H1 (cell line): ENCODE data around the gene TNFSF12. TPM values are rescaled to one million over a fixed set of nuclear protein-coding genes. Genes with fewer than 3 reads are reported as not detected.

Experiments used
- CTCF ChIA-PET: fragments of 300-600 bp; sonication (Branson Sonifier 250); formaldehyde crosslinking; loops from one replicate; lab custom pipeline; 2021; ENCODE audit not compliant: partially characterized antibody; lab: Charles Lee
- POLR2A ChIA-PET: fragments of 300-600 bp; sonication (Branson Sonifier 250); formaldehyde crosslinking; loops from one replicate; lab custom pipeline; 2021; ENCODE audit warnings: inconsistent platforms; ENCODE audit not compliant: partially characterized antibody; lab: Charles Lee
- DNase-seq, 2 experiments: peaks; one replicate each; pipeline versions ENCODE4 v3.0.0 to v3.0.0-alpha.2; 2010 to 2022; ENCODE audit warnings: low spot score in 2 of 2, low read depth in 1 of 2, mixed read lengths in 1 of 2
- FAIRE-seq: peaks from 2 replicates; lab custom pipeline; 2011; peaks lifted over from hg19 to GRCh38; lab: Jason Lieb, UNC
- H2AFZ ChIP-seq: 2 replicates; pipeline ENCODE4 v1.8.1; 2012; ENCODE audit warnings: low read length, inconsistent platforms
- H2AK5ac ChIP-seq: 2 replicates; pipeline ENCODE4 v1.6.1; 2013; ENCODE audit warnings: low read depth, low read length
- H2BK120ac ChIP-seq: replicated peaks from 2 replicates; pipeline ENCODE3; 2013; ENCODE audit warnings: low read depth, low read length, inconsistent platforms
- H2BK12ac ChIP-seq: 2 replicates; pipeline ENCODE4 v1.6.1; 2013; ENCODE audit warnings: low read depth, low read length
- H2BK15ac ChIP-seq: 2 replicates; pipeline ENCODE4 v1.6.1; 2013; ENCODE audit warnings: low read length
- H2BK20ac ChIP-seq: 2 replicates; pipeline ENCODE4 v1.6.1; 2013; ENCODE audit warnings: low read length
- H2BK5ac ChIP-seq: 2 replicates; pipeline ENCODE4 v1.6.1; 2013; ENCODE audit warnings: low read depth, low read length
- H3K14ac ChIP-seq: 2 replicates; pipeline ENCODE4 v1.6.1; 2013; ENCODE audit warnings: inconsistent platforms; ENCODE audit not compliant: insufficient read length
- H3K18ac ChIP-seq: 2 replicates; pipeline ENCODE4 v1.6.1; 2013; ENCODE audit warnings: low read length; ENCODE audit errors: extremely low read depth
- H3K23ac ChIP-seq: 2 replicates; pipeline ENCODE4 v1.6.1; 2013; ENCODE audit warnings: inconsistent platforms; ENCODE audit not compliant: insufficient read length
- H3K23me2 ChIP-seq: 2 replicates; pipeline ENCODE4 v1.6.1; 2013; ENCODE audit warnings: low read depth, low read length
- H3K27ac ChIP-seq: 2 replicates; pipeline ENCODE4 v1.6.1; 2011; ENCODE audit warnings: low read depth, low read length, inconsistent platforms
- H3K27me3 ChIP-seq, 4 experiments: replicated peaks in 1 of 4; 1 replicate in 1 of 4; 2 replicates in 3 of 4; pipeline versions ENCODE4 v1.6.1 to v1.8.1; 2011 to 2013; ENCODE audit warnings: low read length in 3 of 4, mild to moderate bottlenecking in 3 of 4, inconsistent platforms in 2 of 4, mixed read lengths in 2 of 4, moderate library complexity in 1 of 4; ENCODE audit not compliant: control insufficient read depth in 3 of 4, insufficient read depth in 3 of 4; ENCODE audit errors: extremely low read depth in 1 of 4
- H3K36me3 ChIP-seq, 4 experiments: 2 replicates each; pipeline versions ENCODE4 v1.6.1 to v1.8.1; 2011 to 2013; ENCODE audit warnings: mild to moderate bottlenecking in 4 of 4, low read length in 3 of 4, moderate library complexity in 2 of 4, control low read depth in 1 of 4, inconsistent platforms in 1 of 4; ENCODE audit not compliant: insufficient read depth in 4 of 4, control insufficient read depth in 2 of 4
- H3K4ac ChIP-seq: replicated peaks from 2 replicates; pipeline ENCODE3; 2013; ENCODE audit warnings: low read length, low read depth, mixed read lengths, inconsistent platforms; ENCODE audit not compliant: insufficient read length
- H3K4me1 ChIP-seq, 4 experiments: replicated peaks in 1 of 4; 1 replicate in 1 of 4; 2 replicates in 3 of 4; pipeline versions ENCODE4 v1.6.1 to v1.8.1; 2011 to 2013; ENCODE audit warnings: low read length in 3 of 4, inconsistent platforms in 2 of 4, mixed read lengths in 1 of 4; ENCODE audit not compliant: insufficient read depth in 4 of 4, control insufficient read depth in 3 of 4
- H3K4me2 ChIP-seq, 2 experiments: 2 replicates each; pipeline versions ENCODE4 v1.6.1 to v1.8.1; 2011 to 2013; ENCODE audit warnings: low read depth in 2 of 2, low read length in 2 of 2, control low read depth in 1 of 2, inconsistent platforms in 1 of 2, mild to moderate bottlenecking in 1 of 2; ENCODE audit not compliant: insufficient read depth in 1 of 2
- H3K4me3 ChIP-seq, 4 experiments: fragments of 200-600, 300-600 bp in 1 of 4; sonication (generic), shearing (Covaris generic), sonication (Bioruptor Twin) in 1 of 4; 2 replicates each; pipeline versions ENCODE4 v1.5.1 to v1.8.1; 2011 to 2016; ENCODE audit warnings: low read length in 4 of 4, low read depth in 3 of 4, control low read depth in 2 of 4, inconsistent platforms in 2 of 4, mild to moderate bottlenecking in 2 of 4, mixed read lengths in 1 of 4, moderate library complexity in 1 of 4; ENCODE audit not compliant: insufficient read depth in 2 of 4; ENCODE audit errors: extremely low read depth in 1 of 4
- H3K56ac ChIP-seq: replicated peaks from 2 replicates; pipeline ENCODE3; 2013; ENCODE audit warnings: low read depth, mild to moderate bottlenecking, mixed read lengths, low read length, inconsistent platforms; ENCODE audit not compliant: insufficient read length
- H3K79me1 ChIP-seq: 2 replicates; pipeline ENCODE4 v1.6.1; 2013; ENCODE audit warnings: low read depth, low read length, control low read depth
- H3K79me2 ChIP-seq, 2 experiments: 2 replicates each; pipeline versions ENCODE4 v1.6.1 to v1.8.1; 2012 to 2013; ENCODE audit warnings: low read length in 2 of 2, mild to moderate bottlenecking in 2 of 2, inconsistent platforms in 1 of 2; ENCODE audit not compliant: insufficient read depth in 2 of 2, control insufficient read depth in 1 of 2
- H3K9ac ChIP-seq, 4 experiments: replicated peaks in 1 of 4; 1 replicate in 1 of 4; 2 replicates in 3 of 4; pipeline versions ENCODE4 v1.6.1 to v1.8.1; 2011 to 2013; ENCODE audit warnings: low read depth in 3 of 4, low read length in 3 of 4, control low read depth in 2 of 4, mild to moderate bottlenecking in 2 of 4, moderate library complexity in 2 of 4, inconsistent platforms in 1 of 4; ENCODE audit errors: extremely low read depth in 1 of 4
- H3K9me3 ChIP-seq, 2 experiments: 2 replicates each; pipeline versions ENCODE4 v1.6.1 to v1.8.1; 2012 to 2013; ENCODE audit warnings: mild to moderate bottlenecking in 2 of 2, moderate library complexity in 2 of 2, control low read depth in 1 of 2, inconsistent platforms in 1 of 2, low read depth in 1 of 2, low read length in 1 of 2, mixed read lengths in 1 of 2; ENCODE audit not compliant: insufficient read depth in 2 of 2
- H4K20me1 ChIP-seq, 2 experiments: replicated peaks in 1 of 2; 2 replicates each; pipeline versions ENCODE3 to v1.8.1; 2011 to 2013; ENCODE audit warnings: inconsistent platforms in 2 of 2, low read length in 2 of 2, mild to moderate bottlenecking in 1 of 2; ENCODE audit not compliant: insufficient read depth in 2 of 2, control insufficient read depth in 1 of 2
- H4K5ac ChIP-seq: 2 replicates; pipeline ENCODE4 v1.6.1; 2013; ENCODE audit warnings: low read length, low read depth, mixed read lengths, inconsistent platforms; ENCODE audit not compliant: insufficient read length
- H4K8ac ChIP-seq: 2 replicates; pipeline ENCODE4 v1.8.0; 2013; ENCODE audit warnings: mild to moderate bottlenecking, moderate library complexity, low read length, inconsistent platforms; ENCODE audit not compliant: insufficient read depth; ENCODE audit errors: extremely low read depth
- H4K91ac ChIP-seq: replicated peaks from 2 replicates; pipeline ENCODE3; 2013; ENCODE audit warnings: low read length, mixed read lengths, inconsistent platforms; ENCODE audit not compliant: insufficient read length
- ASH2L ChIP-seq: fragments of 200-600, 300-600 bp; sonication (generic); IDR thresholded peaks from one replicate; pipeline ENCODE4 v1.7.1; 2017; ENCODE audit warnings: low read length
- CHD2 ChIP-seq: IDR thresholded peaks from 2 replicates; pipeline ENCODE4 v1.6.1; 2012; ENCODE audit warnings: low read length, improper control_type of control experiment
- EGR1 ChIP-seq: IDR thresholded peaks from 2 replicates; pipeline ENCODE4 v1.6.1; 2011; ENCODE audit warnings: low read depth, low read length, borderline replicate concordance
- JUND ChIP-seq: IDR thresholded peaks from 2 replicates; pipeline ENCODE4 v1.6.1; 2011; ENCODE audit warnings: mild to moderate bottlenecking, improper control_type of control experiment, low read length
- KDM1A ChIP-seq: fragments of 200-600, 300-600 bp; sonication (generic); IDR thresholded peaks from 2 replicates; pipeline ENCODE4 v1.7.1; 2016; ENCODE audit warnings: mild to moderate bottlenecking, low read length, borderline replicate concordance
- MAFK ChIP-seq: IDR thresholded peaks from 2 replicates; pipeline ENCODE4 v1.6.1; 2012; ENCODE audit warnings: low read depth, mild to moderate bottlenecking, improper control_type of control experiment, low read length
- POLR2A ChIP-seq, 2 experiments: IDR thresholded peaks; 1 replicate in 1 of 2; 2 replicates in 1 of 2; pipeline ENCODE4 v1.6.1; 2011; ENCODE audit warnings: low read depth in 2 of 2, low read length in 2 of 2, mild to moderate bottlenecking in 2 of 2; ENCODE audit errors: control extremely low read depth in 1 of 2
- POLR2AphosphoS5 ChIP-seq: IDR thresholded peaks from 2 replicates; pipeline ENCODE4 v1.6.1; 2011; ENCODE audit warnings: low read depth, low read length
- RAD21 ChIP-seq, 2 experiments: IDR thresholded peaks in 1 of 2; conservative IDR thresholded peaks in 1 of 2; 2 replicates each; pipeline ENCODE4 v1.6.1; 2011; ENCODE audit warnings: low read depth in 2 of 2, low read length in 2 of 2, improper control_type of control experiment in 1 of 2, inconsistent platforms in 1 of 2, mild to moderate bottlenecking in 1 of 2, moderate library complexity in 1 of 2
- RBBP5 ChIP-seq: IDR thresholded peaks from 2 replicates; pipeline ENCODE4 v1.7.1; 2012; ENCODE audit warnings: low read depth, mild to moderate bottlenecking, inconsistent platforms, low read length, moderate library complexity, borderline replicate concordance
- RNF2 ChIP-seq: fragments of 200-900, 300-1000 bp; sonication (generic); IDR thresholded peaks from 2 replicates; pipeline ENCODE4 v1.7.1; 2016; ENCODE audit warnings: borderline replicate concordance, low read depth, mild to moderate bottlenecking, antibody characterized with exemption, low read length; ENCODE audit not compliant: poor library complexity, severe bottlenecking; ENCODE audit errors: missing control alignments
- SP4 ChIP-seq: IDR thresholded peaks from 2 replicates; pipeline ENCODE4 v1.6.1; 2012; ENCODE audit warnings: low read length, inconsistent platforms
- SUZ12 ChIP-seq: fragments of 200-600 bp; sonication (generic); IDR thresholded peaks from 2 replicates; pipeline ENCODE4 v1.6.1; 2012; ENCODE audit warnings: mild to moderate bottlenecking, inconsistent platforms, low read length, moderate library complexity, mixed read lengths
- TBP ChIP-seq: IDR thresholded peaks from 2 replicates; pipeline ENCODE4 v1.6.1; 2011; ENCODE audit warnings: low read depth, low read length, improper control_type of control experiment
- WGBS, 2 experiments: shearing (Covaris generic) in 1 of 2; methylation state at CpG; one replicate each; pipeline versions ENCODE4 v1.1.6 to v1.1.7; 2013 to 2015; ENCODE audit warnings: low lambda C conversion rate in 2 of 2, mixed read lengths in 2 of 2, inconsistent platforms in 1 of 2, low coverage in 1 of 2, missing lambda C conversion rate in 1 of 2; ENCODE audit not compliant: insufficient replicate concordance in 2 of 2, insufficient coverage in 1 of 2, insufficient read length in 1 of 2; ENCODE audit errors: extremely low coverage in 1 of 2, missing lambda C conversion rate in 1 of 2; 5-methylcytosine and 5-hydroxymethylcytosine counted together
- polyA plus RNA-seq, 7 experiments: library from polyadenylated mRNA; depleted of rRNA in 3 of 7; stranded (reverse) in 5 of 7; unstranded in 2 of 7; fragments of >200 nt in 5 of 7; fragments of 200-250 nt in 2 of 7; gene quantifications; 1 replicate in 5 of 7; 2 replicates in 1 of 7; 4 replicates in 1 of 7; pipeline versions ENCODE4 v1.2.1 to v1.2.3, GENCODE V29; 2011 to 2013; ENCODE audit warnings: missing spikeins in 2 of 7, mixed read lengths in 2 of 7
- total RNA-seq: library from RNA; stranded (reverse); fragmentation: NEBNext Ultra II Directional; extraction: Animal tissue kit (Norgen Biotek cat#: 25700); gene quantifications from 2 replicates; pipeline ENCODE4 v1.2.1, GENCODE V29; 2021

Gene TNFSF12
- total and polyA plus RNA-seq, 2 of the 8 experiments (the other 6 are each of a cell fraction or from before 2014, with no cell fraction given): 7.2 to 9.6 TPM

- H4K5ac ChIP-seq: no peak overlapping the region
- H3K23me2 ChIP-seq: peaks cover 4% of the 10 kb centered on the region; the same call in 1 of the 2 replicates
- H2BK5ac ChIP-seq: no peak overlapping the region
- H4K8ac ChIP-seq: no peak overlapping the region
- H3K9me3 ChIP-seq: no peaks in the 10 kb centered on the region
- H2BK120ac ChIP-seq: no peak overlapping the region
- FAIRE-seq (no peak), DNase-seq (no peak)
- no peaks in the 10 kb centered on the region for H3K79me1 ChIP-seq
- H3K4ac ChIP-seq: no peak overlapping the region
- TF ChIP-seq POLR2AphosphoS5 (no peak), SP4 (no peak), JUND (no peak), RAD21 (IDR thresholded peaks at IDR 0.05 in 1 of 2, conservative IDR thresholded peaks at IDR 0.05 in 1 of 2; ENCODE audit: low read depth in 2 of 2, low read length in 2 of 2) (no peak), RBBP5 (no peak), EGR1 (no peak), RNF2 (no peak), CHD2 (no peak), TBP (no peak), POLR2A (IDR thresholded peaks at IDR 0.05; ENCODE audit: control extremely low read depth in 1 of 2, low read depth in 2 of 2, low read length in 2 of 2) (no peak), SUZ12 (no peak), ASH2L (no peak), KDM1A (no peak), MAFK (no peak)
- H2BK12ac ChIP-seq: no peak overlapping the region
- H2AK5ac ChIP-seq: no peak overlapping the region
- no peaks in the 10 kb centered on the region for H3K79me2 ChIP-seq
- no peak overlapping the region for H3K4me3 ChIP-seq
- ChIA-PET CTCF (interaction anchor here (1.3 to 12.7 kb wide), 3 partner anchors 8 to 37 kb away, joined by 3 to 251 read pairs (median 11); no protein-coding TSS in a partner anchor), POLR2A (interaction anchor here (37.5 kb wide), 1 partner anchor 29 kb away, joined by 1144 read pairs; the partner anchor contains the start of genes CD68, MPDU1 and SOX15)
- H4K91ac ChIP-seq: no peak overlapping the region
- H3K4me1 ChIP-seq: peaks cover 5 to 20% (median 15%) of the 10 kb centered on the region in 4 experiments
- no peaks in the 10 kb centered on the region for H3K36me3 ChIP-seq
- no peak overlapping the region for H3K4me2 ChIP-seq
- H2BK15ac ChIP-seq: no peak overlapping the region
- H3K23ac ChIP-seq: no peak overlapping the region
- no peak overlapping the region for H3K56ac ChIP-seq
- no peak overlapping the region for H2BK20ac ChIP-seq
- H4K20me1 ChIP-seq: peaks cover 0 to 7% of the 10 kb centered on the region in 2 experiments
- 79% methylated on average over 1 of the region's 1 CpG; no CpG with 5 or more reads in 1 of the 2 experiments for WGBS, 2 experiments
- no peak overlapping the region for H3K18ac ChIP-seq
- H3K27me3 ChIP-seq: peaks cover 0 to 4% (median 2%) of the 10 kb centered on the region in 4 experiments; a peak in 3 of 7 replicates
- no peak overlapping the region for H3K27ac ChIP-seq
- no peak overlapping the region for H3K9ac ChIP-seq
- no peak overlapping the region for H2AFZ ChIP-seq
- H3K14ac ChIP-seq: no peak overlapping the region
These were observed 4.5 kb downstream of the TNFSF12 start for GRCh38 chr17:7553356-7553755.
